Stimulated activated CD8-positive, alpha-beta memory T cell treated with anti-CD3 and anti-CD28 coated beads, Interleukin-12 subunit alpha, Interleukin-12 subunit beta, amount 100 ng/mL, for 4 hours (primary cell): Measurements from ENCODE around the gene MICOS13.

Source experiments
- DNase-seq: peaks from one replicate; pipeline ENCODE4 v3.0.0-alpha.2; 2020; ENCODE audit warnings: low read depth

MICOS13 gene

GRCh38 chr19:5628461-5628860, 51.9 kb downstream of the MICOS13 start:
- no peak for DNase-seq
